Uterus (tissue), 4 donors: ENCODE data around the gene ST6GALNAC4. TPM values are rescaled to one million over a fixed set of nuclear protein-coding genes. Genes with fewer than 3 reads are reported as not detected.
"Not testable (repeated sequence)": the region's sequence is repeated elsewhere in the genome, so short reads cannot be mapped to it uniquely, and the experiment has no call there.

Experiments
- DNase-seq, 2 donors: peaks; one replicate each; pipeline ENCODE4 v3.0.0-alpha.2; 2019 to 2020
- H3K27ac ChIP-seq, 2 donors: fragments of 200-600 bp; sonication (generic); 1 replicate in 1 of 2; 2 replicates in 1 of 2; pipeline ENCODE4 v1.5.1; 2016 to 2018
- H3K27me3 ChIP-seq, 2 donors: fragments of 200-600 bp; sonication (generic); one replicate each; pipeline ENCODE4 v1.5.1; 2018 to 2019; ENCODE audit warnings: control low read depth in 1 of 2
- H3K36me3 ChIP-seq, 2 donors: fragments of 200-600 bp; sonication (generic); one replicate each; pipeline ENCODE4 v1.5.1; 2019; ENCODE audit warnings: control low read depth in 1 of 2
- H3K4me1 ChIP-seq, 2 donors: fragments of 200-600 bp; sonication (generic); one replicate each; pipeline ENCODE4 v1.5.1; 2018 to 2019; ENCODE audit warnings: control low read depth in 1 of 2
- H3K4me3 ChIP-seq, 2 donors: fragments of 200-600 bp; sonication (generic); 1 replicate in 1 of 2; 2 replicates in 1 of 2; pipeline ENCODE4 v1.5.1; 2018 to 2019; ENCODE audit warnings: mild to moderate bottlenecking in 1 of 2
- H3K9me3 ChIP-seq, 2 donors: fragments of 200-600 bp; sonication (generic); one replicate each; pipeline ENCODE4 v1.5.1; 2019; ENCODE audit warnings: control low read depth in 1 of 2
- CTCF ChIP-seq, 4 experiments: fragments of 200-600 bp in 2 of 4; fragments of 450-650 bp in 2 of 4; sonication (generic) in 2 of 4; IDR thresholded peaks; one replicate each; pipeline ENCODE4 v1.5.1; 2016 to 2019; ENCODE audit warnings: antibody characterized with exemption in 4 of 4, mild to moderate bottlenecking in 2 of 4, moderate library complexity in 1 of 4
- POLR2A ChIP-seq, 2 donors: fragments of 450-650 bp; IDR thresholded peaks; one replicate each; pipeline ENCODE4 v1.6.1; 2016; ENCODE audit warnings: antibody characterized with exemption in 2 of 2, mild to moderate bottlenecking in 1 of 2, moderate library complexity in 1 of 2
- intact Hi-C: fragments of 100-400 bp; cut with DNase I; formaldehyde crosslinking; loops from one replicate; pipeline ENCODE4 v1.15.1; 2023; ENCODE audit warnings: low total_unique reads
- total RNA-seq, 4 donors: library from RNA; depleted of rRNA in 3 of 4; stranded (reverse); fragments of >200 nt in 3 of 4; gene quantifications; one replicate each; pipeline versions ENCODE4 v1.1.0 to v1.2.4, GENCODE V29; 2014 to 2023
- donor health status: DM: yes; HTN: yes; CAD: no.

The ST6GALNAC4 gene
- total RNA-seq, 4 donors from 2014 or later = 0.59 to 41.7 (median 20.7) TPM

GRCh38 chr9:127872369-127873222, 44.2 kb downstream of the ST6GALNAC4 start:
- TF ChIP-seq POLR2A (IDR thresholded peaks at IDR 0.05) (no peak), CTCF (IDR thresholded peaks at IDR 0.05) (no peak)
- H3K27ac ChIP-seq = no peak overlapping the region

GRCh38 chr9:127871531-127871930, 45.3 kb downstream of the ST6GALNAC4 start:
- intact Hi-C loops = no loop called here
- no peaks in the 10 kb centered on the region for H3K36me3 ChIP-seq
- no peak overlapping the region for H3K4me3 ChIP-seq
- H3K9me3 ChIP-seq = no peaks in the 10 kb centered on the region
- no peaks in the 10 kb centered on the region for H3K27me3 ChIP-seq
- peaks cover 0 to 24% of the 10 kb centered on the region in 2 donors for H3K4me1 ChIP-seq
- no peak for DNase-seq
- no peak overlapping the region for H3K27ac ChIP-seq
- TF ChIP-seq POLR2A (IDR thresholded peaks at IDR 0.05) (no peak), CTCF (IDR thresholded peaks at IDR 0.05) (no peak)

More at GRCh38 chr9:127872369-127873222, 44.2 kb downstream of the ST6GALNAC4 start:
- intact Hi-C loops = no loop called here
- no peaks in the 10 kb centered on the region for H3K9me3 ChIP-seq
- H3K27me3 ChIP-seq = no peaks in the 10 kb centered on the region
- no peaks in the 10 kb centered on the region for H3K36me3 ChIP-seq
- H3K4me1 ChIP-seq = peaks cover 0 to 27% of the 10 kb centered on the region in 2 donors
- no peak overlapping the region for H3K4me3 ChIP-seq
- DNase-seq = no peak

- no peaks in the 10 kb centered on the region for H3K36me3 ChIP-seq
Measured at GRCh38 chr9:127870887-127871286, 46.0 kb downstream of the ST6GALNAC4 start.

GRCh38 chr9:127870153-127870491, 46.7 kb downstream of the ST6GALNAC4 start:
- H3K27ac ChIP-seq, H3K9me3 ChIP-seq, H3K36me3 ChIP-seq, H3K4me3 ChIP-seq, H3K27me3 ChIP-seq, intact Hi-C loops, DNase-seq: not testable (repeated sequence)
- peaks cover 0 to 13% of the 10 kb centered on the region in 2 donors for H3K4me1 ChIP-seq

More at GRCh38 chr9:127870887-127871286, 46.0 kb downstream of the ST6GALNAC4 start:
- intact Hi-C loops = no loop called here
- H3K4me3 ChIP-seq = no peak overlapping the region
- H3K27me3 ChIP-seq = no peaks in the 10 kb centered on the region
- no peak for TF ChIP-seq POLR2A (IDR thresholded peaks at IDR 0.05)
- TF ChIP-seq CTCF (IDR thresholded peaks at IDR 0.05) = no peak
- H3K4me1 ChIP-seq = peaks cover 0 to 20% of the 10 kb centered on the region in 2 donors
- no peak overlapping the region for H3K27ac ChIP-seq
- H3K9me3 ChIP-seq = no peaks in the 10 kb centered on the region
- DNase-seq = no peak

- no peaks in the 10 kb centered on the region for H3K27me3 ChIP-seq
- H3K4me1 ChIP-seq = peaks cover 0 to 9% of the 10 kb centered on the region in 2 donors
- peak; percentile 82 to 99 (median 90) for TF ChIP-seq CTCF (IDR thresholded peaks at IDR 0.05)
- no peak for TF ChIP-seq POLR2A (IDR thresholded peaks at IDR 0.05)
- peak; percentile 90 to 92 for DNase-seq
- H3K27ac ChIP-seq = peak overlapping the region; percentile 16 to 60
- H3K4me3 ChIP-seq = no peak overlapping the region
- no peaks in the 10 kb centered on the region for H3K9me3 ChIP-seq
- H3K36me3 ChIP-seq = no peaks in the 10 kb centered on the region
- intact Hi-C loops = loop anchor here (5.0 kb wide), 1 partner anchor 132 kb away; the partner anchor contains the start of gene TOR2A
Measured at GRCh38 chr9:127869310-127870152, 47.3 kb downstream of the ST6GALNAC4 start.
